ENCODE data around the gene PILRA.
A peak's percentile ranks its signal among the peaks of the same experiment; 100 is the strongest.
"Not testable (repeated sequence)": the region's sequence is repeated elsewhere in the genome, so short reads cannot be mapped to it uniquely, and the experiment has no call there.

PILRA gene

GRCh38 chr7:100378114-100378755 lies 4.9 kb downstream of the PILRA start:
- no peak for DNase-seq (ENCODE audit: low read depth in 1 of 2, low spot score in 1 of 2)

- no peak for DNase-seq (ENCODE audit: low read depth in 1 of 2, low spot score in 1 of 2)
Measured at GRCh38 chr7:100380196-100380595, 6.9 kb downstream of the PILRA start.

GRCh38 chr7:100381531-100382233 lies 8.4 kb downstream of the PILRA start:
- DNase-seq (ENCODE audit: low read depth in 1 of 2, low spot score in 1 of 2): not testable (repeated sequence)

GRCh38 chr7:100382234-100382853 lies 9.1 kb downstream of the PILRA start:
- DNase-seq (ENCODE audit: low read depth in 1 of 2, low spot score in 1 of 2): not testable (repeated sequence)

GRCh38 chr7:100384628-100385294 lies 11.5 kb downstream of the PILRA start:
- DNase-seq (ENCODE audit: low read depth in 1 of 2, low spot score in 1 of 2): no peak

- DNase-seq (ENCODE audit: low read depth in 1 of 2, low spot score in 1 of 2): no peak
Measured at GRCh38 chr7:100386940-100387339, 13.7 kb downstream of the PILRA start.

GRCh38 chr7:100387695-100388094 lies 14.4 kb downstream of the PILRA start:
- DNase-seq (ENCODE audit: low read depth in 1 of 2, low spot score in 1 of 2): no peak

GRCh38 chr7:100389437-100390088 lies 16.3 kb downstream of the PILRA start:
- no peak for DNase-seq (ENCODE audit: low read depth in 1 of 2, low spot score in 1 of 2)

GRCh38 chr7:100390286-100391009 lies 17.2 kb downstream of the PILRA start:
- no peak for DNase-seq (ENCODE audit: low read depth in 1 of 2, low spot score in 1 of 2)

GRCh38 chr7:100393233-100393905 lies 20.1 kb downstream of the PILRA start:
- no peak for DNase-seq (ENCODE audit: low read depth in 1 of 2, low spot score in 1 of 2)

GRCh38 chr7:100394077-100394476 lies 20.8 kb downstream of the PILRA start:
- no peak for DNase-seq (ENCODE audit: low read depth in 1 of 2, low spot score in 1 of 2)

GRCh38 chr7:100396421-100396982 lies 23.2 kb downstream of the PILRA start:
- peak in 1 of 2 donors; percentile 25 for DNase-seq (ENCODE audit: low read depth in 1 of 2, low spot score in 1 of 2)

- DNase-seq (ENCODE audit: low read depth in 1 of 2, low spot score in 1 of 2): no peak
Measured at GRCh38 chr7:100397315-100398081, 24.2 kb downstream of the PILRA start.

GRCh38 chr7:100398239-100398638 lies 25.0 kb downstream of the PILRA start:
- no peak for DNase-seq (ENCODE audit: low read depth in 1 of 2, low spot score in 1 of 2)

- no peak for DNase-seq (ENCODE audit: low read depth in 1 of 2, low spot score in 1 of 2)
Measured at GRCh38 chr7:100400041-100400440, 26.8 kb downstream of the PILRA start.

GRCh38 chr7:100400656-100401055 lies 27.4 kb downstream of the PILRA start:
- no peak for DNase-seq (ENCODE audit: low read depth in 1 of 2, low spot score in 1 of 2)

- no peak for DNase-seq (ENCODE audit: low read depth in 1 of 2, low spot score in 1 of 2)
Measured at GRCh38 chr7:100401811-100402210, 28.5 kb downstream of the PILRA start.

- no peak for DNase-seq (ENCODE audit: low read depth in 1 of 2, low spot score in 1 of 2)
Measured at GRCh38 chr7:100402241-100402640, 29.0 kb downstream of the PILRA start.

GRCh38 chr7:100406767-100407166 lies 33.5 kb downstream of the PILRA start:
- no peak for DNase-seq (ENCODE audit: low read depth in 1 of 2, low spot score in 1 of 2)

All from activated T-helper 1 cell treated with anti-CD3 and anti-CD28 coated beads, Interleukin-2, amount 50 U/mL, for 16 hours (primary cell).